ENCODE results near the gene E2F6. TPM values are rescaled to one million over a fixed set of nuclear protein-coding genes. Genes with fewer than 3 reads are reported as not detected.

E2F6 gene
- total and polyA plus RNA-seq, 2 of the 8 experiments (the other 6 are each of a cell fraction or from before 2014, with no cell fraction given) = 8.3 to 14.9 TPM

GRCh38 chr2:11492720-11493119, 26.8 kb upstream of the E2F6 start (continued):
- TF ChIP-seq CHD7 (IDR thresholded peaks at IDR 0.05; ENCODE audit: insufficient replicate concordance, low read length) (no peak), HDAC6 (IDR thresholded peaks at IDR 0.05; ENCODE audit: low read depth, low read length) (no peak), TBP (IDR thresholded peaks at IDR 0.05; ENCODE audit: low read depth, low read length) (no peak), E2F6 (IDR thresholded peaks at IDR 0.05) (no peak), CBX5 (IDR thresholded peaks at IDR 0.05; ENCODE audit: low read depth, low read length) (no peak), RAD21 (IDR thresholded peaks at IDR 0.05 in 1 of 2, conservative IDR thresholded peaks at IDR 0.05 in 1 of 2; ENCODE audit: low read depth in 2 of 2, low read length in 2 of 2) (no peak)

Data from H1 (cell line).